LNCaP clone FGC (cell line): ENCODE measurements around the gene NFIX.

Experiments
- DNase-seq: peaks from one replicate; pipeline ENCODE4 v3.0.0-alpha.2; 2011; ENCODE audit warnings: low read depth
- H3K4me3 ChIP-seq: 2 replicates; pipeline ENCODE4 v1.5.1; 2011; ENCODE audit warnings: mild to moderate bottlenecking, low read depth, low read length, control low read depth
- TF ChIP-seq, protein P1 (sequence below): IDR thresholded peaks from 2 replicates; pipeline ENCODE4 v1.5.1; 2012; ENCODE audit warnings: mild to moderate bottlenecking; ENCODE audit not compliant: control insufficient read depth, insufficient read depth; ENCODE audit errors: extremely low read depth

Gene NFIX

DNA sequence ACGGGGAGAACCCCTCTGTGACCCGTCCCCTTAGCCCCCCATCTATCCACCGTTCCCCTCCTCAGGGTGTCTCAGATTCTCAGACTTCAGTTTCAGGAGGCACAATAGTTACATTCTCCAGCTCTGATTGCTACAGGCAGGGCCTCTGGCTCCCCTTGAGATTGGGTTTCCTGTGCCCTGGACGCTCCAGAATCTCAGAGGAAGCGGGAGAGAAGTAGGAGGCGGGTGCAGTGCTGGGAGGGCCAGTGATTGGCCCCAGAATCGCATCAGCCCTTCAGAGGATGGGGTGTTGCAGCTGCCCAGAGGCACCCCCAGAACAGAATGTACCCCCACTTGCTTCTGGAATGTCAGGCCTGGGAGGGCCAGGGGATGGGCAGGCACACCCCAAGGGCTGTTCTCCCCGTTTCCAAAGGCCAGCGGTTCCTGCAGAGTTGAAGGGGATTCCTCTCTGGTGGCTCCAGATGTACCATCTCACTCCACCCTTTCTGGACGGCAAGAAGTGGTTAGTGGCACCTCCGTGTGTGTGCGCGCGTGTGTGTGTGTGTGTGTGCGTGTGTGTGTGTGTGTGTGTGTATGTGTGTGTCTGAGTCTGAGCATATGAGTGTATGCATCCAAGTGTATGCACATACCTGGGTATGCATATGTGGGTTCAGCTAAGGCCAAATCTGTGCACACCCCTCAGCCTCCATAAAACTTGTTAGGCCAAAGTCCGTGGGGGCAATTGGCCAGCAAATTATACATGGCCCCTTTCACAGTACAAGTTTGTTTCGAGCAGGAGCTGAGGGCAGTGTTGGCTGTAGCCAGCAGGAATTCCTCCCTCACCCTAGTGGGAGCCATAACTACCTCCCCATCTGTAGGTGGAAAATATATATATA lies 71.9 kb downstream of the NFIX start:
- H3K4me3 ChIP-seq, result no peak overlapping the region
- TF ChIP-seq, protein P1, sequence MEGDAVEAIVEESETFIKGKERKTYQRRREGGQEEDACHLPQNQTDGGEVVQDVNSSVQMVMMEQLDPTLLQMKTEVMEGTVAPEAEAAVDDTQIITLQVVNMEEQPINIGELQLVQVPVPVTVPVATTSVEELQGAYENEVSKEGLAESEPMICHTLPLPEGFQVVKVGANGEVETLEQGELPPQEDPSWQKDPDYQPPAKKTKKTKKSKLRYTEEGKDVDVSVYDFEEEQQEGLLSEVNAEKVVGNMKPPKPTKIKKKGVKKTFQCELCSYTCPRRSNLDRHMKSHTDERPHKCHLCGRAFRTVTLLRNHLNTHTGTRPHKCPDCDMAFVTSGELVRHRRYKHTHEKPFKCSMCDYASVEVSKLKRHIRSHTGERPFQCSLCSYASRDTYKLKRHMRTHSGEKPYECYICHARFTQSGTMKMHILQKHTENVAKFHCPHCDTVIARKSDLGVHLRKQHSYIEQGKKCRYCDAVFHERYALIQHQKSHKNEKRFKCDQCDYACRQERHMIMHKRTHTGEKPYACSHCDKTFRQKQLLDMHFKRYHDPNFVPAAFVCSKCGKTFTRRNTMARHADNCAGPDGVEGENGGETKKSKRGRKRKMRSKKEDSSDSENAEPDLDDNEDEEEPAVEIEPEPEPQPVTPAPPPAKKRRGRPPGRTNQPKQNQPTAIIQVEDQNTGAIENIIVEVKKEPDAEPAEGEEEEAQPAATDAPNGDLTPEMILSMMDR, result no peak
- no peak for DNase-seq

DNA sequence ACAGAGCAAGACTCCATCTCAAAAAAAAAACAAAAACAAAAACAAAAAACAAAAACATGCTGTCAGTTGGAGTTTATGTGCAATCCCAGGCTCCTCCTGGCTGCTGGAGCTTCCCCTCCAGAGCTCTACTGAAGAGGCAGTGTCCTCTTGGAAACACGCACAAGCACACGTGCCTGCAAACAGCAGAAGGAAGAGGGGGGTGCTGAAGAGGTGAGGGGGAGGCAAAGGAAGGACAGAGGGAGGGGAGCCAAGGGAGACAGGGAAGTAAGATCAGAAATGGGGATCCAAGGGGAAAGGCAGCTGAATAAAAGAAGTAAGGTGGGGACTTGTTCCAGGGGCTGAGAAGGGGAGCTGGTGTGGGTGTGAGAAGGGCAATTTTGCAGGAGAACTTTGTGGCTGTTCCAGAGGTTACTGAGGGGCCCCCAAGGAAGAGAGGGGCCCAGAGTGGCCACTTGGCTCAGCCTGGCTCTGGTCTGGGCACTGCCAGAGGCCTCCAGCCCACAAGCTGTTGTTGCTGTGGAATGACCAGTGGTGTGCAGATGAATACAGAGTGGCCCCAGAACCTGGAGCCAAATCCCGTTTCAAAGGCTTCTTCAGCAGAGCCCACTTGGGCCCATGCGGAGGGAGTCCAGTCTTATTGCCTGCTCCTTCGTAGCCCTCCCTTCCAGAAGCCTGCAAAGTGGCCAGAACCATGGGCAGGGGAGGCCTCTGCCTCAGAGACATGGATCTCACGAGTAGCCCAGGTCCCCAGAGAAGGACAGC lies 73.0 kb downstream of the NFIX start:
- no peak for DNase-seq

DNA sequence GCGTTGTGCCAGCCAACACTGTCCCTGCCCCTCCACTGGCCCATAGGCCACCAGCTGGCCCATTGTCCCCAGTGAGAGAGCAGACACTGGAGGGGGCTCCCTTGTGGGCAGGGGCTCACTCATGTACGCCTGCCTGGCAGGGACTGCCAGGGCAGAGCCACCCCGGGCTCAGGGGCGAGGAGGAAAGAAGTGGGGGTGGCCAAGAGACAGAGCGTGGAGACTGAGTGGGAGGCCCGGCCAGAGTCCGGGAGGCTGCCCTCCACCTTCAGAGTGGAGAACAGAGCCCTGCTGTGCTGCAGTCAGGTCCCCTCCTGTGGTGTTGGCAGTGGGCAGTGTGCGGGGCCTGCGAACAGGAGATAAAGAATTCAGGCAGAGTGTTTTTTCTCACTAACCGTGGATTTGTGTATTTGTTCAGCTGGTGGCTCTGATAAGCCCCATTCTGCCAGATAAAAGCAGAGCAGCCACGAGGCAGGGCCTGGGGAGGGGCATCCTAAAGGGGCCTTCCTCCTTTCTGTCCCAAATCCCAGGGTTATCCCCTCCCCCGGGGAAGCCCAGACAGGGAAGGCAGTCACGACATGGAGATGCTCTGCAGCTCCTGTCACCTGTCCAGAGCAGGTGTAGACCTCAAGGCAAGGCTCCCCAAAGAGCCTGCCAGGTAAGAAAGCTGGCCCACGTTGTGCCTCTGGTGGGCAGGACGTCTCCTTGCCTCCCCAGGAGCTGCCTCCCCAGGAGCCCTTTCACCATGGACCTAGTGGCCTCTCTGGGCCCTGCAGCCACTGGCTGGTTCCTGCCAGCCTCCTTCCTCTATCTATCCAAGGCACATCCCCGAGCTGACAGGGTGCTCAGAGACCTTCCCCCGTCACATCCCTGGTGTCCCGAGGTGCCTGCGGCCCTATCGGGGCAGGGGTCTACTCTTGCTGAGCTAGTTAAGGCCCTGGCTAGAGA lies 74.4 kb downstream of the NFIX start:
- no peak overlapping the region for H3K4me3 ChIP-seq
- no peak for DNase-seq
- TF ChIP-seq, protein P1, result no peak

More for the DNA sequence above, 73.0 kb downstream of the NFIX start:
- H3K4me3 ChIP-seq, result no peak overlapping the region
- TF ChIP-seq, protein P1, result no peak

DNA sequence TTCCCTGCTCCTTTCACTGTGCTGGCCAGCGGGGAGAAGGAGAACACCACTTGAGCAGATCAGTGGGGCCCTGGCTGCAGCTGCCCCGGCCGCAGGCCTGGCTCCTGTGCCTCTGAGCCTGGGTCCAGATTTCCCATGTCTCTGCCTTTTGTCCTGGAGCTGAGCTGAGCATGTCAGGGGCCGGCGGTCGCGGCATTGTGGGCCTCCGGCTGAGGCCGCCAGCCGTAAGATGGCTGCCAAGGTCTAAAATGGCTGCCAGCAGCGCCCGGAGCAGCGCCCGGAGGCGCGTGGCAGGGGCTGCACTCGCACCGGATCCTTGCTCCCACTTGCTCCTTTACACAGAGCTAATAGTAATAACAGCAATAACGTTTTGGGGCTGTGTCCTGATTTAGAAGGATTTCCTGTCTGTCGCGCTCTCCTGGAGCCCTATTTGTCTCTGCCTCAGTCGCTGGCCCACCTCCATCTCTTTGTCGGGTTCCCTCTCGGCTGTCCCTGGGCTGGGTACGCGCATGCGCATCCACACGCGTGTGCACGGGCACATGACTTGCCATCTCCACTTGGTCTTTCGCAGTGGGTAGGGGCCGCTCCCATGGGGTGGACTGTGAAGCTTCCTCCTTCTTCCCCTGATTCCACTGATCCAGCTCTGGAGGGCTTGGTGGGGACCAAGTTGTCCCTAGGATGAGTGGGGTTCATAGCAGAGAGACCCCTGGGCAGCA lies 75.3 kb downstream of the NFIX start:
- no peak overlapping the region for H3K4me3 ChIP-seq
- no peak for DNase-seq
- TF ChIP-seq, protein P1, result no peak

DNA sequence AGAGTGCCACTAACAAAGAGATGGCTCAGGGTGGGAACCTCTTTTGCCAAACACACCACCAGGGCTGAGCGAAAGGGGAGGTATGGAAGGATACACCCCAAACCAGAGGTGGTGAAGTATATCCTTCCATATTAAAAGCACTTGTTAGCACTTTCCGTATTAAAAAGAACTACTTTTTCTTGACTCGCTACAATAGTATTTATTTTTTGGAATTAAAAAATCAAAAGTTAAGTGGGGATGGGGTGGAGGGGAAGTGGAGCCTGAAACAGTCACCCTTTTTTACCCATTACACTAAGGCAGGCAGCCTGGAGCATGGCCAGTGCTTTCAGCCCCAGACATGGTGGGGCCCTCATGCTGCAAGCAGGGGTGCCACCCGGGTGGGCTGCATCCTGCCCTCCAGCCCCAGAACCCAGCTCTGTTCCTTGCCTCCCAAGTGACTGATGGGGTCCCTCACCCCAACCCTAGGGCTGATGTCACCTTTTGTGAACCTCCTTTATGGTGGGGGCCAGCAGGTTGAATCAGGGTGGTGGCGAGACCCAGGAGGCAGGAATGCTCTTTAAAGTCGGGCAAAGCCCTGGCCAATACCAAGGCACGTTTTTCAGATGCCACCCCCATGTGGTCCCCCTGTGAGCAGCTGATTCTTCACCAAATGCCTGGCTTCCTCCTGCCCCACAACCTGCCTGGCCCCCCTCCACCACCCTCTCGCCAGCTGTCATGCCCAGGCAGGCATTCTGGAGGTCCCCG lies 76.3 kb downstream of the NFIX start:
- no peak for DNase-seq
- TF ChIP-seq, protein P1, result no peak
- H3K4me3 ChIP-seq, result no peak overlapping the region
